ENCODE data around the gene PPARA. TPM values are rescaled to one million over a fixed set of nuclear protein-coding genes. Genes with fewer than 3 reads are reported as not detected.

Gene PPARA
- total RNA-seq, 2 experiments from 2014 or later, result 11.1 to 13.3 TPM

DNA sequence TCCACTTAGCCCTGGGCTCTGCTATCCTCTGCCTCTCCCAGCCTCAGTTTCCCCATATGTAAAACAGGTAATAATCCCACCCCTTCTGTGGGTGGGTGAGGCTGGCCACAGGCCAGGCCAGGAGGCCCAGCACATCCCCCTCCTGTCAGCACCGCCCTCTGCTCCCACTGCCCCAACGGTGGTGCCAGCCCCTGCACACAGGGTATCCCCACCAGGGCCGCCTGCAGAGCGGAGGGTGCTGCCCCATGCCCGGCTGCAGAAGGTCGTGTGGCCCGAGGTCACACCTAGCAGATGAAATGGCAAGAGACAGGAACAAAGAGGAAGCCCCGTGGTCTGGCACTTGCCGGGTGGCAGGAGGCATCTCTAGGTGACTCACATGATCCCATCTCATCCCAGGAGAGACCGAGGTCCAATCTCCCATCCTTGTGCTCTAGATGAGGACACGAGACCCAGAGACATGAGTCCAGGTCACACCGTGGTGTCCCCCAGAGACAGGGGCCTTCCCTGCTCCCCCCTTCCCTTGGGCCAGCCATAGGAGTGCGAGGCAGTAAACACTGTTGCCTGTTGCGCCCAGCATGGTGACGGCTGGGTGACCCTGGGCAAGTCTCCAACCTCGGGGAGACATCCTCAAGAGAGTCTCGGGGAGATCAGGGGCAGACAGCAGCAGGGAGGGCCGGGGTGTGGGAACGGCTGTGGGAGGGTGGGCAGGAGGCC, 27.2 kb upstream of the PPARA start:
- no peak for DNase-seq
- no peak overlapping the region for H3K4me3 Mint-ChIP-seq
- H3K9me3 Mint-ChIP-seq, result no peaks in the 10 kb centered on the region
- no peak overlapping the region for H3K27ac Mint-ChIP-seq
- H3K36me3 Mint-ChIP-seq, result no peaks in the 10 kb centered on the region
- intact Hi-C loops (cut with micrococcal nuclease), result loop anchor here (1.0 to 2.0 kb wide), 3 partner anchors 173 to 420 kb away; partner anchors contain the start of gene GTSE1
- CTCF ChIA-PET, result interaction anchor here (0.6 to 11.2 kb wide), 18 partner anchors 10 to 418 kb away, joined by 3 to 257 read pairs (median 6); partner anchors contain the start of genes GTSE1, TRMU and TTC38
- no peaks in the 10 kb centered on the region for H3K4me1 Mint-ChIP-seq (ENCODE audit: low read depth)
- POLR2A ChIA-PET, result no interaction called here
- H3K27me3 Mint-ChIP-seq, result no peaks in the 10 kb centered on the region

GRCh38 chr22:46123694-46124382, 26.5 kb upstream of the PPARA start:
- intact Hi-C loops (cut with micrococcal nuclease), result loop anchor here (2.0 kb wide), 1 partner anchor 419 kb away; no protein-coding TSS in a partner anchor
- Mint-ChIP-seq H3K27ac (no peak overlapping the region), H3K4me1 (ENCODE audit: low read depth) (no peaks in the 10 kb centered on the region), H3K9me3 (no peaks in the 10 kb centered on the region), H3K36me3 (no peaks in the 10 kb centered on the region), H3K4me3 (no peak overlapping the region), H3K27me3 (no peaks in the 10 kb centered on the region)
- DNase-seq, result no peak
- CTCF ChIA-PET, result interaction anchor here (0.8 to 11.2 kb wide), 5 partner anchors 116 to 194 kb away, joined by 3 to 257 read pairs (median 13); partner anchors contain the start of gene GTSE1
- POLR2A ChIA-PET, result no interaction called here

DNA sequence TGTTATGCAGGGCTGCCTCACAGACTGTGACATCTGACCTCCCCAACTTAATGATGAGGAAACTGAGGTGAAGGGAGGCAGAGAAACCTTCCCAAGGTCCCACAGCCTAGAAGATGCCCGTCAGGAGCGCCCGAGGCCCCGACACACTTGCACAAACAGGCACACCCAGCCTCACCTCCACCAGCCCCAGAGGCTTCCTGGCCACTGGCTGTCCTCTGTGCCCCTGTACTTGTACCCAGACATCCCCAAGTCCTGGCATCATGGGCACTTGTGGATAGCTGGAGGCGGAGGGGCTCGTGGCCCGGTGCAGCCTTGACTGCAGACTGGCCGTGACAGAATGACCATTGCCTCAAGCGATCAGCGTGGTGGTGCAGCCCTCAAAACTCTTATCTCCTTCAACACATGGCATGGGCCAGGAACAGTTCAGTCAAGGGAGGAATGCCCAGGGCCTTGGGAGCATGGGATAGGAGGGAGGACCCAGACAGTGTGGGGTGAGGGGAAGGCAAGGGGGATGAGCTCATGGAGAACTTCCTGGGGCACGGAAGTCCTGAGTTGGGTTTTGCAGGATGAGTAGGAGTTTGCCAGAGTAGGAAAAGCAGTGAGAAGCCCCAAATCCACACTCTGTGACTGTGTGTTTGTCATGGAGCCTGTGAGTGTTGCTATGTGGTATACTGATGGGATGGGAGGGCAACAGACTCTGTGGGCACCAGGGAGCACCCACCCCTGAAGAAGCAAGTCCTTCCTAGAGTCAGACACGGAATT, 25.8 kb upstream of the PPARA start:
- Mint-ChIP-seq H3K4me1 (ENCODE audit: low read depth) (no peaks in the 10 kb centered on the region), H3K36me3 (no peaks in the 10 kb centered on the region), H3K9me3 (no peaks in the 10 kb centered on the region), H3K27ac (no peak overlapping the region), H3K27me3 (no peaks in the 10 kb centered on the region), H3K4me3 (no peak overlapping the region)
- intact Hi-C loops (cut with micrococcal nuclease), result no loop called here
- DNase-seq, result no peak
- ChIA-PET POLR2A (no interaction called here), CTCF (interaction anchor here (0.8 to 2.4 kb wide), 4 partner anchors 189 to 193 kb away, joined by 3 to 13 read pairs (median 3); no protein-coding TSS in a partner anchor)

DNA sequence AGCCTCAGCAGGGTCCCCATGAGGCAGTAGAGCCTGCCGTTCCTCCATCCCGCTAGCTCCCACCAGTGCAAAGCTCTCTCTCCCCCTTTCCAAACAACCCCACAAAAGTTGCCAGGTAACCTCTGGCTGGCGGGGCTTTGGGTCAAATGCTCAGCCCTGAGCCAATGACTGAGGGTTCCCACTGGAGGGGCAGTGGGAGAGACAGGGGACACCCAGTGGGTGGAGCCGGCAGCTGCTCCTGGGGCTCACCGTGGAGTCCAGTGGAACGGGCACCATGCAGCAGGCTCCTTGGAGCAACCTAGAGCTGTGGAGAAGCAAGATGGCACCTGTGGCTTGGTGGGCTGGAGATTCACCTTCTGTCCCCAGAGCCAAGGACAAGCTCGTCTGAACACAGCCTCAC, 25.0 kb upstream of the PPARA start:
- CTCF ChIA-PET, result interaction anchor here (1.4 to 2.4 kb wide), 2 partner anchors 188 to 190 kb away, joined by 3 to 13 read pairs; no protein-coding TSS in a partner anchor

GRCh38 chr22:46125816-46126765, 24.2 kb upstream of the PPARA start:
- no peak overlapping the region for H3K4me3 Mint-ChIP-seq
- intact Hi-C loops (cut with micrococcal nuclease), result no loop called here
- CTCF ChIA-PET, result interaction anchor here (0.8 to 2.4 kb wide), 3 partner anchors 120 to 189 kb away, joined by 3 to 13 read pairs (median 3); no protein-coding TSS in a partner anchor

More for the DNA sequence above, 25.0 kb upstream of the PPARA start:
- H3K36me3 Mint-ChIP-seq, result no peaks in the 10 kb centered on the region
- no peaks in the 10 kb centered on the region for H3K9me3 Mint-ChIP-seq
- H3K27me3 Mint-ChIP-seq, result no peaks in the 10 kb centered on the region
- intact Hi-C loops (cut with micrococcal nuclease), result no loop called here
- no peak overlapping the region for H3K4me3 Mint-ChIP-seq
- no peak for DNase-seq
- no peak overlapping the region for H3K27ac Mint-ChIP-seq
- POLR2A ChIA-PET, result no interaction called here
- no peaks in the 10 kb centered on the region for H3K4me1 Mint-ChIP-seq (ENCODE audit: low read depth)

DNA sequence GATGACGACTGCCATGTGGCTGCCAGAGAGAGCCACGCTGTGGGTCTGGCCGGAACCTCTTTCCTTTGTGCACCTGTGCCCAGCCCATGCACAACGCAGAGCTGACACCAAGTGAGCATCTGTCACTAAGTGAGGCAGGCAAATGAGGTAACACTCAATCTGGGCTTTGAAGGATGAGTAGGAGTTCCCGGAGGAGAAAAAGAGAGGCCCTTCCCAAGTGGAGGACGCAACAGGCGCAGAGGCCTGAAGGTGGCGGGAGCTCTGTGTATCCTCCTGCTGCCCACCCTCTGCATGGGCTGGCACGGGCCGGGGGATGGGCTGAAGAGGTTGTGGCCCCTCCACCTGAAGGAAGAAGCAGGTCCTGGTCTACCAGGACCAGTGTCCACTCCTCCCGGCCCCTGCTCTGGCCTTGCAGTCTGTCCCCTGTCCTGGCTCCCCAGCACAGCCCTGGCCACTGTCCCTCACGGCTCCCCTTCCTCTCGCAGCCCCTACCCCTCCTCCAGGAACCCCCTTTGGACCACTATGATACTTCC, 23.4 kb upstream of the PPARA start:
- Mint-ChIP-seq H3K4me3 (no peak overlapping the region), H3K27ac (no peak overlapping the region), H3K4me1 (ENCODE audit: low read depth) (no peaks in the 10 kb centered on the region), H3K36me3 (no peaks in the 10 kb centered on the region), H3K9me3 (no peaks in the 10 kb centered on the region), H3K27me3 (no peaks in the 10 kb centered on the region)
- intact Hi-C loops (cut with micrococcal nuclease), result no loop called here
- ChIA-PET CTCF (interaction anchor here (0.8 kb wide), 1 partner anchor 121 kb away, joined by 3 read pairs; no protein-coding TSS in a partner anchor), POLR2A (no interaction called here)
- no peak for DNase-seq

More at GRCh38 chr22:46125816-46126765, 24.2 kb upstream of the PPARA start:
- H3K27me3 Mint-ChIP-seq, result no peaks in the 10 kb centered on the region
- POLR2A ChIA-PET, result no interaction called here
- no peak overlapping the region for H3K27ac Mint-ChIP-seq
- no peaks in the 10 kb centered on the region for H3K36me3 Mint-ChIP-seq
- no peaks in the 10 kb centered on the region for H3K9me3 Mint-ChIP-seq
- no peaks in the 10 kb centered on the region for H3K4me1 Mint-ChIP-seq (ENCODE audit: low read depth)
- no peak for DNase-seq

- ChIA-PET CTCF (interaction anchor here (1.8 kb wide), 1 partner anchor 121 kb away, joined by 4 read pairs; no protein-coding TSS in a partner anchor), POLR2A (no interaction called here)
- no peak for DNase-seq
- Mint-ChIP-seq H3K4me1 (ENCODE audit: low read depth) (no peaks in the 10 kb centered on the region), H3K27me3 (no peaks in the 10 kb centered on the region), H3K9me3 (no peaks in the 10 kb centered on the region), H3K36me3 (no peaks in the 10 kb centered on the region), H3K27ac (no peak overlapping the region), H3K4me3 (no peak overlapping the region)
- intact Hi-C loops (cut with micrococcal nuclease), result no loop called here
Measured at GRCh38 chr22:46127556-46127955, 22.8 kb upstream of the PPARA start.

DNA sequence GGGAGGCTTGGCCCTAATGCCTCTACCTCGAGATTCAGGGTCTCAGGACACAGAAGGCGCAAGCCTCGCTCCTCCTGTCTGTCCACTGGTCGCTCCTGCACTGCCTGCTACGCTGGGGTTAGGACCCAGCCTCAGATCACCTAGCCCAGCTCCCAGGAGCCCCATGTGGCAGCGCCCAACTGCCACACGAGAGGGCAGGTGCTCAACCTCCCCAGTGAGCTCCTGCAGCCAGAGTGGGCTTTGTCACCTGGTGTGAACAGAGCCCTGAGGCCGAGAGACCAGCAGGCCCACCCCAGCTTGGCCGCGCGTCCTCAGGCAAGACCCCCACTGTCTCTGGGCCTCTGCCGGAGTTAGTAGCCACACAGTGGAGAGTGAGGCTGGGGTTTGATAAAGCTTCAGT, 21.7 kb upstream of the PPARA start:
- intact Hi-C loops (cut with micrococcal nuclease), result no loop called here
- Mint-ChIP-seq H3K27me3 (no peaks in the 10 kb centered on the region), H3K27ac (no peak overlapping the region), H3K36me3 (no peaks in the 10 kb centered on the region), H3K4me1 (ENCODE audit: low read depth) (no peaks in the 10 kb centered on the region), H3K4me3 (no peak overlapping the region), H3K9me3 (no peaks in the 10 kb centered on the region)
- no peak for DNase-seq
- POLR2A ChIA-PET, result no interaction called here
- CTCF ChIA-PET, result interaction anchor here (1.8 kb wide), 1 partner anchor 122 kb away, joined by 4 read pairs; no protein-coding TSS in a partner anchor

DNA sequence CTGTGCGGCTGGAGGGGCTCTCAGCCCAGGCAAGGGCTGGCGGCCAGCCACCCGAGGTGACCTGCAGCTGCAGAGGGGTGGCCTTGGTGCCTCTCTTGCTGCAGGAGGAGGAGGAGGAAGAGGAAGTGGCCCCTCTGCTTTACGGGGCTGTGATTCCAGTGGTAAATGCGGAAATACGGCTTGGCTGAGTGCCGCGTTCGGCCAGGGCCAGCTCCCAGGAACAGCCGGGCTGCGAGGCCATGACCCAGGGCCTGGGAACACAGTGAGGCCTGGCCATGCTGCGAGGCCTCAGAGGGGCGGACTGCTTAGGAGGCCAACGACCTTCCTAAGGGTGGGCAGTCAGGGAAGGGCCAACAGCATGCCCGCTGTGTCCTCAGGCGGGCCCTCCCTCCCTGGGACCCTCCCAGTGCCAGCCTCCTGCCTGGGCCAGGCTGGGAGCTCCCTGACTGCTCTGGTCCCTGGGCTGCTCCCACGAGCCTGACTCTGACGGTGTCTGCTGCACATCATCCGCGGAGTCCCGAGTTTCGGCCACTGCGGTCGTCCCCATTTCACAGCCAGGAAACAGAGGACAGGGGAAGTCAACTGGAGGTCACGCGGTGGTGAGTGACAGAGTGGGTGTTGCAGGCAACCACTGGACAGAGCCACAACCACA, 20.8 kb upstream of the PPARA start:
- no peaks in the 10 kb centered on the region for H3K4me1 Mint-ChIP-seq (ENCODE audit: low read depth)
- POLR2A ChIA-PET, result no interaction called here
- no peak overlapping the region for H3K4me3 Mint-ChIP-seq
- H3K36me3 Mint-ChIP-seq, result no peaks in the 10 kb centered on the region
- no peaks in the 10 kb centered on the region for H3K9me3 Mint-ChIP-seq
- DNase-seq, result no peak
- no peak overlapping the region for H3K27ac Mint-ChIP-seq
- no peaks in the 10 kb centered on the region for H3K27me3 Mint-ChIP-seq
- intact Hi-C loops (cut with micrococcal nuclease), result no loop called here
- CTCF ChIA-PET, result no interaction called here

DNA sequence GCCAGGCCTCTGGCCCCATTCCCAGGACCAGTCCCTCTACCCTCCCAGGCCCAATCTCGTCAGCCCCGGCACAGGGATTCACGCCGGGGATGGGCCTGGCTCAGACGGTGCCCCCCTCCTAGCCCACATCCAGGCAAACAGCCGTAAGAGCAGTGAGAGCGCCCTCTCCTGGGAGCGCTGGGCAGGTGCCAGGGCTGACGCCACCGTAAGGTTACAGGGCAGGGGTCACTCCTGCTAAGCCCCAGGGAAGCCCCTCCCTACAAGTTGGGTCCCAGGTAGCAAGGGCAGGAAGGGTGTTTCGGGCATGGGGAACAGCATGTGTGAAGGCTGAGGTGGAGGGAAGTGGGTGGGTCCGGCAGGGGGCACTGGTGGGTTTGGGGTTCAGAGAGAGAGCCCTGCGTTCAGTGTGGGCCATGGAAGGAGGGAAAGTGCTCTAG, 19.2 kb upstream of the PPARA start:
- ChIA-PET CTCF (no interaction called here), POLR2A (no interaction called here)
- no peak for DNase-seq

More for the DNA sequence above, 19.2 kb upstream of the PPARA start:
- Mint-ChIP-seq H3K4me3 (no peak overlapping the region), H3K9me3 (no peaks in the 10 kb centered on the region), H3K27me3 (no peaks in the 10 kb centered on the region), H3K36me3 (no peaks in the 10 kb centered on the region), H3K4me1 (ENCODE audit: low read depth) (no peaks in the 10 kb centered on the region), H3K27ac (no peak overlapping the region)
- intact Hi-C loops (cut with micrococcal nuclease), result no loop called here
